SK-N-SH treated with all-trans-retinoic acid at 6 μM for 48 hours (cell line): ENCODE data around the gene CDH5.

ENCODE experiments used
- ATAC-seq: fragments of 200-7000 bp; cut with Tn5 transposase; 3 replicates; pipeline ENCODE4 v1.9.1; 2020; ENCODE audit warnings: mild to moderate bottlenecking, moderate library complexity
- ARNTL ChIP-seq: fragments of 450-650 bp; formaldehyde crosslinking; IDR thresholded peaks from 2 replicates; pipeline ENCODE4 v1.5.0; 2020; ENCODE audit warnings: low read depth, mild to moderate bottlenecking, moderate library complexity, borderline replicate concordance
- BACH2 ChIP-seq: fragments of 250-450 bp; sonication (Bioruptor Pico); IDR thresholded peaks from 2 replicates; pipeline ENCODE4 v1.9.0; 2021; ENCODE audit warnings: mild to moderate bottlenecking, borderline replicate concordance
- CSDC2 ChIP-seq: fragments of 250-450 bp; sonication (Bioruptor Pico); IDR thresholded peaks from 2 replicates; pipeline ENCODE4 v1.5.0; 2020; ENCODE audit warnings: mild to moderate bottlenecking, moderate library complexity
- CSRNP3 ChIP-seq: fragments of 250-450 bp; sonication (Bioruptor Pico); IDR thresholded peaks from 2 replicates; pipeline ENCODE4 v1.5.1; 2021; ENCODE audit warnings: mild to moderate bottlenecking, moderate library complexity
- ESRRG ChIP-seq: fragments of 250-450 bp; sonication (Bioruptor Pico); IDR thresholded peaks from 2 replicates; pipeline ENCODE4 v1.6.1; 2021; ENCODE audit warnings: mild to moderate bottlenecking
- ISL1 ChIP-seq: fragments of 250-450 bp; sonication (Bioruptor Pico); IDR thresholded peaks from 2 replicates; pipeline ENCODE4 v2.1.2; 2022; ENCODE audit warnings: mild to moderate bottlenecking, moderate library complexity
- OSR1 ChIP-seq: fragments of 250-450 bp; sonication (Bioruptor Pico); IDR thresholded peaks from 2 replicates; pipeline ENCODE4 v1.8.0; 2022; ENCODE audit warnings: moderate library complexity, mild to moderate bottlenecking, inconsistent platforms
- PATZ1 ChIP-seq: fragments of 250-450 bp; sonication (Bioruptor Pico); IDR thresholded peaks from 2 replicates; pipeline ENCODE4 v1.8.0; 2020; ENCODE audit warnings: mild to moderate bottlenecking, moderate library complexity, borderline replicate concordance
- PPARA ChIP-seq: fragments of 250-450 bp; sonication (Bioruptor Pico); IDR thresholded peaks from 2 replicates; pipeline ENCODE4 v1.5.0; 2020; ENCODE audit warnings: mild to moderate bottlenecking, borderline replicate concordance
- RARB ChIP-seq: fragments of 250-450 bp; sonication (Bioruptor Pico); IDR thresholded peaks from 2 replicates; pipeline ENCODE4 v1.8.0; 2021; ENCODE audit warnings: mild to moderate bottlenecking, moderate library complexity
- SNAI2 ChIP-seq: fragments of 250-450 bp; sonication (Bioruptor Pico); IDR thresholded peaks from 2 replicates; pipeline ENCODE4 v1.5.0; 2020; ENCODE audit warnings: mild to moderate bottlenecking, moderate library complexity
- TCF4 ChIP-seq: fragments of 250-450 bp; sonication (Bioruptor Pico); IDR thresholded peaks from 2 replicates; pipeline ENCODE4 v1.8.0; 2021; ENCODE audit warnings: mild to moderate bottlenecking, moderate library complexity, borderline replicate concordance
- TOX ChIP-seq: fragments of 250-450 bp; sonication (Bioruptor Pico); IDR thresholded peaks from 2 replicates; pipeline ENCODE4 v1.8.0; 2021; ENCODE audit warnings: mild to moderate bottlenecking, moderate library complexity, borderline replicate concordance
- TSHZ2 ChIP-seq: fragments of 250-450 bp; sonication (Bioruptor Pico); IDR thresholded peaks from 2 replicates; pipeline ENCODE4 v1.5.0; 2020; ENCODE audit warnings: mild to moderate bottlenecking, moderate library complexity
- ZC3H10 ChIP-seq: fragments of 250-450 bp; sonication (Bioruptor Pico); IDR thresholded peaks from 2 replicates; pipeline ENCODE4 v1.5.1; 2021; ENCODE audit warnings: mild to moderate bottlenecking, moderate library complexity
- ZFP3 ChIP-seq: fragments of 250-450 bp; sonication (Bioruptor Pico); IDR thresholded peaks from 2 replicates; pipeline ENCODE4 v1.5.0; 2020; ENCODE audit warnings: mild to moderate bottlenecking, moderate library complexity
- ZFP30 ChIP-seq: fragments of 450-650 bp; formaldehyde crosslinking; IDR thresholded peaks from 2 replicates; pipeline ENCODE4 v1.5.0; 2022; ENCODE audit warnings: mild to moderate bottlenecking, moderate library complexity
- ZNF565 ChIP-seq: fragments of 450-650 bp; formaldehyde crosslinking; conservative IDR thresholded peaks from 2 replicates; pipeline ENCODE4 v1.5.0; 2020; ENCODE audit warnings: low read depth, mild to moderate bottlenecking, moderate library complexity
- ZNF70 ChIP-seq: fragments of 450-650 bp; formaldehyde crosslinking; IDR thresholded peaks from 2 replicates; pipeline ENCODE4 v1.5.0; 2020; ENCODE audit warnings: mild to moderate bottlenecking, moderate library complexity
- TF ChIP-seq, protein P1 (sequence below): fragments of 250-450 bp; sonication (Bioruptor Pico); IDR thresholded peaks from 2 replicates; pipeline ENCODE4 v1.5.1; 2020; ENCODE audit warnings: low read depth, mild to moderate bottlenecking, moderate library complexity
- TF ChIP-seq, protein P2 (sequence below): fragments of 250-450 bp; sonication (Bioruptor Pico); IDR thresholded peaks from 2 replicates; pipeline ENCODE4 v1.8.0; 2021; ENCODE audit warnings: low read depth, mild to moderate bottlenecking, moderate library complexity, borderline replicate concordance

Gene CDH5

GRCh38 chr16:66370786-66371684 lies 4.5 kb downstream of the CDH5 start:
- TF ChIP-seq ZFP3 (CRISPR knock-in tag) (no peak), CSRNP3 (no peak), PPARA (no peak), ZFP30 (no peak), RARB (CRISPR knock-in tag) (no peak), OSR1 (CRISPR knock-in tag) (no peak), SNAI2 (CRISPR knock-in tag) (no peak), BACH2 (CRISPR knock-in tag) (no peak), PATZ1 (CRISPR knock-in tag) (no peak), ARNTL (CRISPR knock-in tag) (no peak), TCF4 (CRISPR knock-in tag) (no peak), ISL1 (no peak), CSDC2 (no peak), ZNF70 (CRISPR knock-in tag) (no peak), ZNF565 (CRISPR knock-in tag) (no peak)
- no peak for ATAC-seq

DNA sequence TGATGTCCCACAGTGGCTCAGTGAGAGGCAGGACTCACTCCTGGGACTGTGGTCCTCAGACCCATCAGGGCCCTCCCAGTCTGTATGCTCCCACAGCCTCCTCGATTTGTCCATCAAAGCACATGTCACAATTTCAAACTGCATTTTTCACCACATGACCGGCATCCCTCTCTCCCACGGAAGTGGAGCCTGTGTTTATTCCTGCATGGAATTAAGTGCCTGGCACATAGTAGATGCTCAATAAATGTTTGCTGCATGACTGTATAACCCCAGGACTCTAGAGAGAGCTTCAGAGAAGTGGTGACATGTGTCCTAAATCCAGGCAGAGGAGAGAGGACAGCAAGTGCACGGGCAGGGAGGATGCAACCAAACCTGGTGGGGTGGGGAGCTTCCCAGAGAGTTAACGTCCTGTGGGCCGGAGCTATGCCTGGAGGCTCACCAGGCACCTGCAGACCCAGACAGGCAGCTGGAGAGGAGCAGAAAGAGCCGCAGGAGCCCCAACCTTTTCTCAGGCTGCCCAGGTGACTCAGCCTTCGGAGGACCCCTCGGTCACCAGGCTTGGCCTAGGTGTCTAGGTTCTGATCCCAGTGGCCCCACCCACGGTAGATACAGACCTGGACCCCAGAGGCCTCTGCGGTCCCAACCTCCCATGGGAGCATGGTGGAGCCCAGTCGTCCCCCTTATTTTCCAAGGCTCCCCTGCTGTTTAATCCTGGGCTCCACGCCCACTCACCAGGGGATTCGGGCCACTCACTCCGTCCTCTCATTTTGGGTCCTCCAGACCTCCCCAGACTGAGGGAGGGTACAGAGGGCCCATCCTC lies 5.8 kb downstream of the CDH5 start:
- no peak for ATAC-seq
- TF ChIP-seq ARNTL (CRISPR knock-in tag) (no peak), PATZ1 (CRISPR knock-in tag) (no peak), TOX (CRISPR knock-in tag) (no peak), ESRRG (CRISPR knock-in tag) (no peak), ZC3H10 (CRISPR knock-in tag) (no peak), TSHZ2 (no peak), CSRNP3 (no peak), ZFP3 (CRISPR knock-in tag) (no peak), TCF4 (CRISPR knock-in tag) (no peak), CSDC2 (no peak), BACH2 (CRISPR knock-in tag) (no peak)
- TF ChIP-seq, protein P1, sequence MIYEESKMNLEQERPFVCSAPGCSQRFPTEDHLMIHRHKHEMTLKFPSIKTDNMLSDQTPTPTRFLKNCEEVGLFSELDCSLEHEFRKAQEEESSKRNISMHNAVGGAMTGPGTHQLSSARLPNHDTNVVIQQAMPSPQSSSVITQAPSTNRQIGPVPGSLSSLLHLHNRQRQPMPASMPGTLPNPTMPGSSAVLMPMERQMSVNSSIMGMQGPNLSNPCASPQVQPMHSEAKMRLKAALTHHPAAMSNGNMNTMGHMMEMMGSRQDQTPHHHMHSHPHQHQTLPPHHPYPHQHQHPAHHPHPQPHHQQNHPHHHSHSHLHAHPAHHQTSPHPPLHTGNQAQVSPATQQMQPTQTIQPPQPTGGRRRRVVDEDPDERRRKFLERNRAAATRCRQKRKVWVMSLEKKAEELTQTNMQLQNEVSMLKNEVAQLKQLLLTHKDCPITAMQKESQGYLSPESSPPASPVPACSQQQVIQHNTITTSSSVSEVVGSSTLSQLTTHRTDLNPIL (CRISPR knock-in tag): no peak
- TF ChIP-seq, protein P2, sequence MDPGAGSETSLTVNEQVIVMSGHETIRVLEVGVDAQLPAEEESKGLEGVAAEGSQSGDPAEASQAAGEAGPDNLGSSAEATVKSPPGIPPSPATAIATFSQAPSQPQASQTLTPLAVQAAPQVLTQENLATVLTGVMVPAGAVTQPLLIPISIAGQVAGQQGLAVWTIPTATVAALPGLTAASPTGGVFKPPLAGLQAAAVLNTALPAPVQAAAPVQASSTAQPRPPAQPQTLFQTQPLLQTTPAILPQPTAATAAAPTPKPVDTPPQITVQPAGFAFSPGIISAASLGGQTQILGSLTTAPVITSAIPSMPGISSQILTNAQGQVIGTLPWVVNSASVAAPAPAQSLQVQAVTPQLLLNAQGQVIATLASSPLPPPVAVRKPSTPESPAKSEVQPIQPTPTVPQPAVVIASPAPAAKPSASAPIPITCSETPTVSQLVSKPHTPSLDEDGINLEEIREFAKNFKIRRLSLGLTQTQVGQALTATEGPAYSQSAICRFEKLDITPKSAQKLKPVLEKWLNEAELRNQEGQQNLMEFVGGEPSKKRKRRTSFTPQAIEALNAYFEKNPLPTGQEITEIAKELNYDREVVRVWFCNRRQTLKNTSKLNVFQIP (CRISPR knock-in tag): no peak
